ENCODE results near the gene MBTD1.
"Not testable (repeated sequence)": the region's sequence is repeated elsewhere in the genome, so short reads cannot be mapped to it uniquely, and the experiment has no call there.

MBTD1 gene

DNA sequence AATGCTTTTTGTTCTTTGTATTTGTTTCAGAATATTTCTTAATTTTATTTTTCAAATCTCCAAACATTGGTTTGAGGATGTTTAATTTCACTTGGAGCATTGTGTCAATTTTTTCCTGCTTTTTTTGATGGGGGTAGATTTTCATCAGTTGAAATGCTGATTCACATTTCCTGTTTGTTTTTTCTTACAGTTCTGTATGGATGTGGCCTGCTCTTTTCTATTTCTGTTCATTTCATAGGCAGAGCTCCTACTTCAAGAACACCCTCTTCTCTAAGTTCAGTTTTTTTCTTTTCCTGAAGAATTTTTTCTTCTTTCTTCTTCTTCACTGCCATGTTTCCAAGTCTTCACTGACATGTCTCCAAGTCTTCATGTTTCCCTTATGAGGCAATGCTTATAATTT lies 8.8 kb downstream of the MBTD1 start:
- no peak for DNase-seq

DNA sequence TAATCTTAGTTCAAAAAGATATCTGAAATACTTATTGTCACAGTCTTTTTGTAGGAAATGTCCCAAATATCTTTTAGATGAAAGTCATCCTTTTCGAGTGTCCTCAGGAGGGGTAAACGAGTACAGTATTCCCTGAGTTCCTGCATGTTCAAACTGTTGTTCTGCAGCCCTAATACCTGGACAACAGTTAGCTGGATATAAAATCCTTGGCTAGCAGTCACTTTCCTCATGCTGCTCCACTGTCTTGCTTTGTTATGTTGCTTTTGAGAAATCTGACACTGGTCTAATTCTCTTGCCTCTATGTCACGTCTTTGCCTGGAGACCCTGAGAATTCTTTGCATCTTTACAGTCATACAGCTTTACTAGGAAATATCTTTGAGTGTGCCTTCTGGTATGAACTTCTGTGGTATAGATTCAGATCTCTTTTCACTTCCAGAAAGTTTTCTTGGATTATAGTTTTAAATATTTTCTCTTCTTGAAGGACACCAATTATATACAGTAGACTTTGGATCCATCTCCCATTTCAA lies 9.5 kb downstream of the MBTD1 start:
- no peak for DNase-seq

DNA sequence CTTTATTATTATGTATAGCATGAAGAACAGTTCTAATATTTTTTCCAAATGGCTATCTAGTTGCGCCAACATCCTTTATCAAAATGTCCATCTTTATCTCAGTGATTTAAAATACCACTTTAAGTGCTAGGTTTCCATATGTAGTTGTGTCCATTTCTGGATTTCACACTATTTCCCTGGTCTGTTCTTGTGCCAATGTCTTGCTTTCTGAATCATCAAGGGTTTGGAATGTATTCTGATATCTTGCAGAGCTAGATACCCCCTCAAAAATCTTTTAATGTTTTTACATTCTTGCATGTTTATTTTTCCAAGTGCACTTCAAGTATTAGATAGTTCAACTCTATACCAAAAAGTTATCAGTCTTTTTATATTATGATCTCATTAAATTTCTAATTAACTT lies 14.3 kb downstream of the MBTD1 start:
- no peak for DNase-seq

DNA sequence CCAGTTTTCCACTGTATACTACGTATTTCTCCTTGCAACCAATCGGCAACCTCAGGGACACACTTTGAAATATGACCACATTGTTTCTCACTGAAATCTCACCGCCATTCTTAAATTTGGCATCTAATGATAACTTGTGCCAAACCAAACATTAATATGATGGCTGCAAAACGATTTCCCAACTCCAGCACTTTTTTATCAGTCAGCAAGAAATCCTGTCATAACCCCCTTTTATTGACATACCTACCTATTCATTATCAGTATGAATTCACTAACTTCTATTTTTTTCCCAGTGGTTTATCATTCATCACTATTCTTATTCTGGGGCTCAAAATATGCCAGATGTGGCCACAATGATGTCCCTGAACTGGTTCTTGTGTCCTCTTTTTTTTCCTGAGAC lies 15.8 kb downstream of the MBTD1 start:
- no peak for DNase-seq

DNA sequence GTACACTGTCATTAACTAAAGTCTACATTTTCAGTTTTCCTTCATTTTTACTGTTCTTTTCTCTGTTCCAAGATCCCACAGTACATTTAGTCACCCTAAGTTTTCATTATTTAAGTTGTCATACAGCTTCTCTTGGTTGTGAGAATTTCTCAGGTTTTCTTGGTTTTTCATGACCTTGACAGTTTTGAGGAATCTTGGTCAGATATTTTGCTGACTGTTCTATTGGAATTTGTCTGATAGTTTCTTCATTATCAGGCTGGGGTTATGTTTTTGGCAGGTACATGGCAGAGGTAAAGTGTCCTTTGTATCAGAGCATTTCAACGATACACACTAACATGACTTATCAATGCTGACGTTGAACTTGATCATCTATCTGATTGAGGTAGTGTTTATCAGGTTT lies 19.6 kb downstream of the MBTD1 start:
- DNase-seq = no peak

DNA sequence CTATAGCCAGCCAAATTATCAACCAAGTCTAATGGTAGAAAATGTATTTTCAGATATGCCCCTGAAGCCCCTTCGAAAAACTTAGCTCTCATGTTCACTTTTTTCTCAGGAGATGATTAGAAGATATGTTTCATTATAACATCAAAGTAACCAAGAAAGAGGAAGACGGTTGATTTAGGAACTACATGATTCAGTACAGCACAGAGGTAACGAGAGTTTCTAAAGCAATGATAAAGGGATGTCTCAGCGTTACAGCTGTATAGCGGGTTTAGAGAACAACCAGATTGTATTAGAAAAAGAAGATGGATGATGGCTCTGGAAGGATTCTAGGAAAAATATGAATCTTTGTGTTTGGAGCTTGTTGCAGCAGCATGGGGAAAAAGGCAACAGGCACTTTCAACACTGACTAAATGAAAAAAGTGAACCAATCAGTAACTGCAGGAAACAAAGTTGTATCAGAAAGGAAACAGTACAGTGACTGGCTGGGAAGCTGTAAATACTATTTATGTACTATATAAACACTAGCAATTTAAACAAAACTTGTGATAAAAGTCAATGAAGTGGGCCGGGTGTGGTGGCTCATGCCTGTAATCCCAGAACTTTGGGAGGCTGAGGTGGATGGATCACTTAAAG lies 21.5 kb downstream of the MBTD1 start:
- no peak for DNase-seq

DNA sequence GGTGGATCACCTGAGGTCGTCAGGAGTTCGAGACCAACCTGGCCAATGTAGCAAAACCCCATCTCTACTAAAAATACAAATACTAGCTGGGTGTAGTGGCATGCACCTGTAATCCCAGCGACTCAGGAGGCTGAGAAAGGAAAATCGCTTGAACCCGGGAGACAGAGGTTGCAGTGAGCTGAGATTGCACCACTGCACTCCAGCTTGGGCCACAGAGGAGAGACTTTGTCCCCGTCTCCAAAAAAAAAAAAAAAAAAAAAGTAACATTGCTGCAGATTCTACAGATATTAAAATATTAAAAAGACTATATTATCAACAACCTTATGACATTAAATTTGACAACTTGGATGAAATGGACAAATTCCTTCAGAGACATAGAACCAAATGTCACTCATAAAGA lies 25.7 kb downstream of the MBTD1 start:
- DNase-seq = no peak

DNA sequence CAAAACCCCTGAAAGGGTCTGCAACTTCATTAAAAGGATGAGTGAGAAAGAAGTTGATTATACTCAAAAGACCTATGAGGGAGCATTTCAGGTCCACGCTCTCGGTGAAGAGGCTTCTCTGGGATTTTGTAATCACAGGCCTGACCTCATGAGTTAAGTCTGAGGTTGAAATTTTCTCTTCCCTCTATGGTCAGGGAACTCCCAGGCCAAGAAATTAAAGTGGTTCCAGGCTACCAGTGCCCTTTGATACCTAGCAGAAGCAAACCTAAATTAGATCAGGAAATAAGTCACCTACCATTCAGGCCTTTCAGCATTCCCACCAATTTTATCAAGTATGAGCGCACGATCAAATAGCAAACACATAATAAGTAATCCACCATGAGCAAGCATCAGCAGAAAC lies 27.9 kb downstream of the MBTD1 start:
- DNase-seq = no peak

DNA sequence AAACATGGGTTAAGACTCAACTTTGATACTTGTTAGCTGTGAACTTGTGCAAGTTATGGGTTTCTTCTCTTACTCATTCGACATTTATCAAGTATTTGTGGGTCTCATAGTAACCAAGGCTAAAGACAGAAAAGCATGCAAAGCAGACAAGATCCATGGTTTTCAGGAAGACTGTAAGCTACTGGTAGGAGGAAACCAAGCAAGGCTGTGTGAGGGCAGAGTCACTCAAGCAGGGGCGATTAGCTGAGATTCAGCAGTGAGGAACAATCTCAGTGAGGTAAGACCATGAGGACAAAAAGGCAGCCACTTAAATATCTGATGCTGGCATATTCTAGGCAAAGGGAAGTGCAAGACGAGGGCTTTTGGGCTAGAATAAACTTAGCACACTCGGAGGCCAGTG lies 29.5 kb downstream of the MBTD1 start:
- no peak for DNase-seq

DNA sequence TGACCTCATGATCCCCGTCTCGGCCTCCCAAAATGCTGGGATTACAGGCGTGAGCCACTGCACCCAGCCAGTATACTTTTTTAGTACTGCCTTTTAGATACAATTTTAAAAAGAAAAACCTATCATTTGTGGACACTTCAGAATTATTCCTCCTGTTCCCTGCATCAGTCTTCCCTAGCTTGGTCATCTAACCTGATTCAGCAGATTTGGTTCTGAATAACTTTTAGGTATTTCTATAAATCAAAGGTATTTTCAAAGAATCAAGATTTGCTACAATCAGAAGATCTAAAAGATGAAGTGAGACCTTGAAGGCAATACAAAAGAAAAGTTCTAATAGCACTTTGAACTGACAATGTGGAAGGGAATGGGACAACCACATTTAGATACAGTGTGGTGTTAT lies 30.0 kb downstream of the MBTD1 start:
- no peak for DNase-seq

DNA sequence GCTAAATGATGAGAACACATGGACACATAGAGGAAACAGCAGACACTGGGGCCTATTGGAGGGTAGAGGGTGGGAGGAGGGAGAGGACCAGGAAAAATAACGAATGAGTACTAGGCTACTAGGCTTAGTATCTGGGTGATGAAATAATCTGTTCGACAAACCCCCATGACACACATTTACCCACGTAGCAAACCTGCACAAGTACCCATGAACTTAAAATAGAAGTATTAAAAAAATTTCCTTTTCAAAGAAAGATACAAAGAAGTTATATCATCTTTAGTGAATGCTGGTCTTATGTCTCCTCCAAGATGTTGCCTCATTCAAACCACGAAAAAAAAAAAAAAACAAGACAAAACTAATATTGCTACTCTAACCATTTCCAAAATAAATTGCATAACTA lies 31.7 kb downstream of the MBTD1 start:
- DNase-seq = no peak

DNA sequence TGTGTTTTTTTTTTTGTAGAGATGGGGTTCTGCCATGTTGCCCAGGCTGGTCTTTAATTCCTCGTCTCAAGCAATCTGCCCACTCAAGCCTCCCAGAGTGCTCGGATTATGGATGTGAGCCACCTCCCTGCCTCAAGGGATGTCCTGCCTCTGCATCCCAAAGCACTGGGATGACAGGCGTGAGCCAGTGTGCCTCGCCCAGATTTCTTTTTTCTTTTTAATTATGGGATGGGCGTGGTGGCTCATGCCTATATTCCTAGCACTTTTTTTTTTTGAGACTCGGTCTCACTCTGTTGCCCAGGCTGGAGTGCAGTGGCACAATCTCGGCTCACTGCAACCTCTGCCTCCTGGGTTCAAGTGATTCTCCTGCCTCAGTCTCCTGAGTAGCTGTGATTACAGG lies 34.3 kb downstream of the MBTD1 start:
- not testable (repeated sequence) for DNase-seq

DNA sequence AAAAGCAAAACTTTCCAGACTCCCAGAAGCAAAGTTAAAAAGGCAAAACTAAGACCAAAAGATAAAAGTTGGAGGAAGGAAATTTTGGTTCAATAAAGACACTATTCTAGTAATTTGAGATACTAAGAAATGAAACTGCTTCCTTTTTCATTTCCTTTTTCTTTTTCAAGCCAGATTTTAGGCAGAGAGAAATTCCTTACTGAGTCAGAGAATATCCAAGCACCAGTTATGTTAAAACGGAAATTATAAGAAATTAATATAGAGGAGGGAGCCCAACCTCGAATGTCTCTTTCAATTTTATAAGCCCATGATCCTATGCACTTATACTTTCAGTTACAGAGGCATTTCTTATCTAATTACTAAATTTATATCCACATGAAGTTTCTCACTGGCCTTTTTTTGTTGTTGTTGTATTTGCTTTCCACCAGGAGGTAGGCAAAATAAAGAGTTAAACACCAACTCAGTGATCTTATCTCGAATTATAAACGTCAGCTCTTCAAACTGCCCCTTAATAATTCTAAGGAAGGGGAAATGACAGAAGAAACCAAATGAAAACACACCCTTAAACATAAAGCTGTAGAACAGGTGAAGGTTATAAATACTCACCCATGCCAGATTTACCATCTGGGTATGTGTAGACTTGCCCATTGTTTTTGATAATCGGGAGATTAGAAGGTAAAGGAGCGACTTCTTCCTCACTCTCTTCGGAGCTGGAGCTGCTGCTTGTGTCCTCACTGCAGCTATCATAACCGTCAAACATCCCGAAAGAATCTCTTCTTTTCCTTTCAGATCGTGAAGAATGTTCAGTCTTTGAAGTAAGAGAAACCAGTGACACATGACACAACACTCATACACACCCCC lies 35.2 kb downstream of the MBTD1 start:
- peak; percentile 19 for DNase-seq

DNA sequence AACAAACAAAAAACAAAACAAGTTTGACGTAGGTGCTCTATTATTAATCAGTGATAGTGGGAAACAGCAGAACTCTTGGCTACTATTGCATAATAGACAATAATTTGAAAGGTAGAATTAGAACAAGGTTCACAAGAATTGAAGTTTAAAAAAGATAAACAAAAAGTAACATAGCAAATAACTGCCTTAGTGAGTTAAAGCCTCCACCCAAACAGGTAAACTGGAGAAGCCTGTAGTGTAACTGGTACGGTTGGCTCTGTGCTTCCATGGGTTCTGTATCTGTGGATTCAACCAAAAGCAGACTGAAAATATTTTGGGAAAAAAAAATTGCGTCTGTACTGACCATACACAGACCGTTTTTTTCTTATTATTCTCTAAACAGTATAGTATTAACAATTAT lies 38.5 kb downstream of the MBTD1 start:
- DNase-seq = no peak

DNA sequence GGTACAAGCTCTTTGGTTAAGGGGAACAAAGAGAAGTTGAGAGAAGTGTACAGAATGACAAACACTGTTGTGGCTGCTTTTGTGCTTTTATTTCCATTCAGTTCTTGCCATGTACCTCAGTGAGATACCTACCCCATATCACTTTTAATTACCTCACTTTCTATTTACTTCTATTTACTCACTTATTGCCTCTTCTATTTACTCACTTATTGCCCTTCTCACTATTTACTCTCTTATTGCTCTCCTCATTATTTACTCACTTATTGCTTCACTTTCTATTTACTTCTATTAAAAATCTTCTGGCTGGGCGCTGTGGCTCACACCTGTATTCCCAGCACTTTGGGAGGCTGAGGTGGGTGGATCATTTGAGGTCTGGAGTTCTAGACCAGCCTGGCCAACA lies 41.9 kb downstream of the MBTD1 start:
- no peak for DNase-seq

DNA sequence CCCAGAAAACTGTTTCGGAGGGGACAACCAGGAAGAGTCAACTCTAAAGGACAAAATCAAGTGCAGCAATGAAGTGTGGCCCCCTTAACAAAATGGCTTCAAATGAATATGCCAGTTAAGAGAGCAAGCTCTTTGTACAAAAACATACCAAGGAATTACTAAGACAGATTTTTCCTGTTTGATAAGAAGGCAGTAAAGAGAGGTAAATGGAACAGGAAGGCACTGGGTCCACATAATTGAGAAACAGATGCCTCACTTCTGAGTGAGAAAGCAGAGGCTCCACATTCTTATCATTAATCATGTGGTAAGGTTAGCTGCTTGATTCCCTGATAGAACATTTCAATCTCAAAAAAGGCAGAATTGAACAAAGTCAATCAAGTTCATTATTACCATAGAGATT lies 44.9 kb downstream of the MBTD1 start:
- no peak for DNase-seq

DNA sequence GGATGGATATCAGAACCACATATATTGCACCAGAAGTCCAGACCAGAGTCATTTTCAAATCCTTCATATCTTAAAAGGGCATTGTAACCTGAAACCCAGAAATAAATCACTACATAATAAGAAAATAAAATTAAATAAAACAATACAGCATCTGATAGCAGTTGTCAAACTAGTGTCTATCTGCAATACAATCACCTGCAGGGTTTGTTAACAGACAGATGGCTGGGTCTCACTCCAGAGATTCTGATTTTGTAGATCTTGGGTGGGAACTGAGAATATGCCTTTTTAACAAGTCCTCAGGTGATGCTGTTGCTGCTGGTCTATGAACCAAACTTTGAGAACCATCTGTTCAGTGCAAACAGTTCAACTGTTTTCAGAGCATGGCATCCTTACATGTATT lies 56.0 kb downstream of the MBTD1 start:
- no peak for DNase-seq

DNA sequence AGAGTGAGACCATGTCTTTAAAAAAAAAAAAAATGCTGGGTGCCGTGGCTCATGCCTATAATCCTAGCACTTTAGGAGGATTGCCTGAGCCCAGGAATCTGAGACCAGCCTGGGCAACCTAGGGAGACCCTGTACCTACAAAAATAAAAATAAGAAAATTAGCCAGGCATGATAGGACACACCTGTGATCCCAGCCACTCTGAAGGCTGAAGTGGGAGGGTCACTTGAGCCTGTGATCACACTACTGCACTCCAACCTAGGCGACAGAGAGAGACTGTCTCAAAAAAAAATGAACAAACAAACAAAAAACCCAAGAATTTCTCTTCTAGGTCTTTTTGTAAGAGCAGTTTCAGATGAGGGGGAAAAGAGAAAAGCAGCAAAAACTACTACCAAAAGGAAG lies 59.0 kb downstream of the MBTD1 start:
- no peak for DNase-seq

DNA sequence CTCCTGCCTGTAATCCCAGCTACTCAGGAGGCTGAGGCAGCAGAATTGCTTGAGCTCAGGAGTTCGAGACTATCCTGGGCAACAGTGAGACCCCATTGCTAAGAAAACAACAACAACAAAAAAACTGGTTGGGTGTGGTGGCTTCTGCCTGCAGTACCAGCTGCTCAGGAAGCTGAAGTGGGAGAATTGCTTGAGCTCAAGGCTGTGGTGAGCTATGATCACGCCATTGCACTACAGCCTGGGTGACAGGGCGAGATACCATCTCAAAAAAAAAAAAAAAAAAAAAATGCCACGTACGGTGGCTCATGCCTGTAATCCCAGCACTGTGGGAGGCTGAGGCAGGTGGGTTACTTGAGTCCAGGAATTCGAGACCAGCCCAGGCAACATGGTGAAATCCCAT lies 59.6 kb downstream of the MBTD1 start:
- no peak for DNase-seq

DNA sequence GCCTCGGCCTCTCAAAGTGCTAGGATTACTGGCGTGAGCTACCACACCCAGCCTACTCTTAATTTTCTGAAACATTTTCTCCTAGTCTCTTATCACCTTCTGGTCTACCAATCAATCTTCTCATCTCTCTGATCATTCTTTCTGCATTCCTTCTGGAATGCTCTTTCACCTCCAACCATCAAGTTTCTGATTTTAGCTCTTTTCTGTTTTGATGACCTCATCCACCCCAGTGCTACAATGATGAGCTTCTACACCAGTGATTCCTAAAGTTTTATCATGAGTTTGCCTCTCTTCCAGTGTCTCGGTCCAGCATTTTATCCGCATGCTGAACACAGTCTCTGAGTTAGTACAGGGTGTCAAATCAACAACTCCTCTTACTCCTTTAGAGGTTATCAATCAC lies 62.1 kb downstream of the MBTD1 start:
- no peak for DNase-seq

DNA sequence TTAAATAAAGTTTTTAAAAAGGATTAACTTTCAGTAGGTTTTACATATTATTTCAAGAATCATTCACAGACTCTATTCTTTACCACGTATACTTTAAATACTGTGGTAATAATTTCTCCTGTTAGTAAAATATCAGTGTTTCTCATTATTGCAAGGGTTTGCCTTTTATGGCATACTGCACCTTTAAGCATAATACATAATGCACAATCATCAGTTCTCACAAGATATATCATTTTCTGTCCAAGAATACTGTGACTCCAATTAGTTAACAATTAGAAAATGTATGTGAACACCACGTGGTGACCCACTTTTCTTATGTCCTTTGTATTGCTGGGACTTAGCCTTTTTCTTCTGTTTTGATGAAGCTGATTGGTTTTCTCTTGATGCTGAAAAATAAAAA lies 68.0 kb downstream of the MBTD1 start:
- DNase-seq = no peak

DNA sequence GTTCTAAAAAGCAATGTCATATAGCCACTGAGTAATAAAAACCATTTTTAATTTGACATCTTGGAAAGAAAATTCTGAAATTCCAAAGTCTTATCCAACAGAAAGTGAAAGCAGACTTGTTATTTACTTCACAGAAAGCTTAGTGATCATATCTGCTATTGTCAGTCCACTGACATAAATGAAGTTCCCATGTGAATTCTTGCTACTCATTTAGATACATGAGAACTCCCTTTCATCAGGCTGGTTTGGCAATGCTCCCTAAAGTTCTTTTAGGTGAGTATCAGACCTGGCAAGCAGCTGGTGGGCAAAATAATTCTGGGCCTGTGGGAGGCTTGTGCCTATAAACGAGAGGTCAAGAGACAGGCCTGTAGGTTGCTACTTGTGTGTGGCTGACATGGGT lies 70.2 kb downstream of the MBTD1 start:
- DNase-seq = peak; percentile 62

DNA sequence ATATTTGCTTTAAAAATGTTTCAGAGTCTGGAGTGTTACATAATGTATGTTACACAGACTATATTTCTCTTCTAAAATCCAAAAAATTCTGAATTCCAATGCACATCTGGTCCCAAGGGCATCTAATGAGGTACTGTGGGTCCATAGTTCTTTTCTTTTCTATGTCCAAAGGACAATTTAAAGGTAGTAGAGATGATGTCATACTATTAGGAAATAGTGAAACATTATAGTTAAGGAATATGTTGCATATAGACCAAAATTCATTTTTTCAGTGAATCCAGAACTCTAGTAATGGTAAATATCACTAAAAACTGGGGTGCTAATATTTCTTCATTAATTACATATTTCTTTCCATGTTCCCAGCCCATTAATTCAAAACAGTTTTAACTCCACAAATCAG lies 70.7 kb downstream of the MBTD1 start:
- no peak for DNase-seq

DNA sequence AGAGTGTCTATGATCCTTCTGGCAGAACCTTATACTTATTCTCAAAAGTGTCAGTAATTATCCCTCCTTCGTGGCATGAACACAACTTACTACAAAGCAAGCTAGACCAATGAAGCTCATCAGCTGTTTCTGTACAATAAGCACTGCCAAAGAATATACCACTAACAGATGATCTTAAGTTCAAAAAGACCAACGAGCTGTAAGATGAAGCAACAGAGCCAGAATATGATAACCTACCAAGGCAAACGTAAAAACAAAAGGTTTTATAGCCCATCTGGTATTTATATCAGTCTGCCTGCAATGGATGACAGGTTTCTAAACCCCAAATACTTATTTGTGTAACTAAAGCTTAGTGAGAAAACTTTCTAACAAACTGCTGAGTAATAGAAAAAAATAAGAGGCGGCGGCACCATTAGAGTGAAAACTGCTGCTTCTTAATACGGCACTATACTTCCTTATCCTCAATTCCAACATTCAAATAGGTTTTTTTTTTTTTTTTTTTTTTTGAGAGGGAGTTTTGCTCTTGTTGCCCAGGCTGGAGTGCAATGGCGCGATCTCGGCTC lies 71.5 kb downstream of the MBTD1 start:
- no peak for DNase-seq
